Neural progenitor cell (in vitro differentiated cells): ENCODE data around the gene COG5. TPM values are rescaled to one million over a fixed set of nuclear protein-coding genes. Genes with fewer than 3 reads are reported as not detected.

Source experiments
- DNase-seq: peaks from one replicate; pipeline ENCODE4 v3.0.0-alpha.2; 2016; ENCODE audit warnings: low spot score
- H2AFZ ChIP-seq: fragments of 200-600 bp; sonication (generic); replicated peaks from 2 replicates; pipeline ENCODE4 v1.6.1; 2016; ENCODE audit warnings: antibody characterized with exemption
- H3F3A ChIP-seq: fragments of 200-600 bp; sonication (generic); 2 replicates; pipeline ENCODE4 v1.6.1; 2016; ENCODE audit warnings: antibody characterized with exemption, low read depth
- H3K27ac ChIP-seq: fragments of 200-600 bp; sonication (generic); 2 replicates; pipeline ENCODE4 v1.5.1; 2016; ENCODE audit warnings: mild to moderate bottlenecking
- H3K27me3 ChIP-seq: fragments of 200-600 bp; sonication (generic); 2 replicates; pipeline ENCODE4 v1.6.1; 2016; ENCODE audit warnings: mild to moderate bottlenecking, moderate library complexity
- H3K36me3 ChIP-seq: fragments of 200-600 bp; sonication (generic); 2 replicates; pipeline ENCODE4 v1.5.1; 2016
- H3K4me1 ChIP-seq: fragments of 200-600 bp; sonication (generic); 2 replicates; pipeline ENCODE4 v1.6.1; 2016; ENCODE audit warnings: mixed run types
- H3K4me2 ChIP-seq: fragments of 200-600 bp; sonication (generic); 2 replicates; pipeline ENCODE4 v1.6.1; 2016
- H3K4me3 ChIP-seq: fragments of 200-600 bp; sonication (generic); 2 replicates; pipeline ENCODE4 v1.5.1; 2016
- H3K79me2 ChIP-seq: fragments of 200-600 bp; sonication (generic); 2 replicates; pipeline ENCODE4 v1.6.1; 2016; ENCODE audit warnings: low read depth
- H3K9ac ChIP-seq: fragments of 200-600 bp; sonication (generic); 2 replicates; pipeline ENCODE4 v1.6.1; 2016
- H3K9me3 ChIP-seq: fragments of 200-600 bp; sonication (generic); 2 replicates; pipeline ENCODE4 v1.5.1; 2016; ENCODE audit warnings: low read depth
- H4K20me1 ChIP-seq: fragments of 200-600 bp; sonication (generic); 2 replicates; pipeline ENCODE4 v1.6.1; 2016; ENCODE audit warnings: low read depth
- H3K27ac Mint-ChIP-seq: 3 replicates; pipeline ENCODE4 v1.8.0; 2021; ENCODE audit warnings: mixed read lengths
- H3K27me3 Mint-ChIP-seq: 2 replicates; pipeline ENCODE4 v1.8.0; 2022; ENCODE audit warnings: low read depth, mild to moderate bottlenecking, inconsistent platforms, moderate library complexity, mixed read lengths; ENCODE audit not compliant: insufficient read depth
- H3K36me3 Mint-ChIP-seq: 3 replicates; pipeline ENCODE4 v1.8.0; 2021; ENCODE audit warnings: mixed read lengths
- H3K4me1 Mint-ChIP-seq: 3 replicates; pipeline ENCODE4 v1.8.0; 2021; ENCODE audit warnings: mixed read lengths
- H3K4me3 Mint-ChIP-seq: 3 replicates; pipeline ENCODE4 v1.8.0; 2021; ENCODE audit warnings: mild to moderate bottlenecking, moderate library complexity, mixed read lengths
- H3K9me3 Mint-ChIP-seq: 3 replicates; pipeline ENCODE4 v1.8.0; 2020; ENCODE audit warnings: mixed read lengths
- EZH2 ChIP-seq: fragments of 200-600 bp; sonication (generic); IDR thresholded peaks from 2 replicates; pipeline ENCODE4 v1.6.1; 2017; ENCODE audit warnings: antibody characterized with exemption, mild to moderate bottlenecking, moderate library complexity
- EZH2phosphoT487 ChIP-seq: fragments of 200-600 bp; sonication (generic); IDR thresholded peaks from 2 replicates; pipeline ENCODE4 v1.6.1; 2017; ENCODE audit warnings: antibody characterized with exemption
- total RNA-seq: library from RNA; depleted of rRNA; stranded (reverse); fragments of >200 nt; gene quantifications from 2 replicates; pipeline ENCODE4 v1.2.3, GENCODE V29; 2015; ENCODE audit warnings: low replicate concordance
- TF ChIP-seq, protein P1 (sequence below): fragments of 200-600 bp; sonication (generic); IDR thresholded peaks from 2 replicates; pipeline ENCODE4 v1.5.1; 2017; ENCODE audit warnings: antibody characterized with exemption, mild to moderate bottlenecking

The COG5 gene
- total RNA-seq, 1 donor from 2014 or later: 90.5 TPM

DNA sequence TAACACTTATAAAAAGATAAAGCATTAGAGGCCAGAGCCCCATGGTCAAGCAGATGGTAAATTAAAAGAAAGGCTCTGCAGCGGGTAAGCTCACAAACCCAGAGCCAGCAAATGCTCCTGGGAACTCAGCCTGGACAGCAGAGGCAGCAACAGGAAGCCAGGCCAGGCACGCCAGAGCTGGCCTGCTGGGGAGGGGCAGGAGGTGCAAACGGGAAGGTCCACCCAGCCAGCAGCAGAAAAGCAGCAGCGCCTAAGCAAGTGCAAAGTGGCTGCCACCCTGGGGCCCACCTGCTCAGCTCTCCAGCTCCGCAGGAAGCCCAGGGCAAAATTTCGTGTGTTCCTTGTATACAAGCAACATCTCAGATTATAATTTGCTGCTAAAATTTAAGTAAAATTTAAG is 176.6 kb downstream of the COG5 start:
- TF ChIP-seq EZH2phosphoT487 (no peak), EZH2 (no peak)
- TF ChIP-seq, protein P1, sequence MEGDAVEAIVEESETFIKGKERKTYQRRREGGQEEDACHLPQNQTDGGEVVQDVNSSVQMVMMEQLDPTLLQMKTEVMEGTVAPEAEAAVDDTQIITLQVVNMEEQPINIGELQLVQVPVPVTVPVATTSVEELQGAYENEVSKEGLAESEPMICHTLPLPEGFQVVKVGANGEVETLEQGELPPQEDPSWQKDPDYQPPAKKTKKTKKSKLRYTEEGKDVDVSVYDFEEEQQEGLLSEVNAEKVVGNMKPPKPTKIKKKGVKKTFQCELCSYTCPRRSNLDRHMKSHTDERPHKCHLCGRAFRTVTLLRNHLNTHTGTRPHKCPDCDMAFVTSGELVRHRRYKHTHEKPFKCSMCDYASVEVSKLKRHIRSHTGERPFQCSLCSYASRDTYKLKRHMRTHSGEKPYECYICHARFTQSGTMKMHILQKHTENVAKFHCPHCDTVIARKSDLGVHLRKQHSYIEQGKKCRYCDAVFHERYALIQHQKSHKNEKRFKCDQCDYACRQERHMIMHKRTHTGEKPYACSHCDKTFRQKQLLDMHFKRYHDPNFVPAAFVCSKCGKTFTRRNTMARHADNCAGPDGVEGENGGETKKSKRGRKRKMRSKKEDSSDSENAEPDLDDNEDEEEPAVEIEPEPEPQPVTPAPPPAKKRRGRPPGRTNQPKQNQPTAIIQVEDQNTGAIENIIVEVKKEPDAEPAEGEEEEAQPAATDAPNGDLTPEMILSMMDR: no peak
- H3K27me3 Mint-ChIP-seq: no peaks in the 10 kb centered on the region
- Histone ChIP-seq H3K9me3 (no peaks in the 10 kb centered on the region), H3K27me3 (no peaks in the 10 kb centered on the region), H3K4me2 (peak overlapping the region; percentile 16), H3K9ac (no peak overlapping the region), H3K27ac (no peak overlapping the region), H3F3A (no peaks in the 10 kb centered on the region), H4K20me1 (no peaks in the 10 kb centered on the region), H3K36me3 (no peaks in the 10 kb centered on the region), H2AFZ (no peak overlapping the region), H3K4me3 (no peak overlapping the region), H3K79me2 (no peaks in the 10 kb centered on the region), H3K4me1 (peaks cover 40% of the 10 kb centered on the region)
- DNase-seq: peak; percentile 44
- no peaks in the 10 kb centered on the region for H3K9me3 Mint-ChIP-seq
- H3K27ac Mint-ChIP-seq: no peak overlapping the region
- no peaks in the 10 kb centered on the region for H3K36me3 Mint-ChIP-seq
- no peak overlapping the region for H3K4me3 Mint-ChIP-seq
- H3K4me1 Mint-ChIP-seq: peaks cover 34% of the 10 kb centered on the region

DNA sequence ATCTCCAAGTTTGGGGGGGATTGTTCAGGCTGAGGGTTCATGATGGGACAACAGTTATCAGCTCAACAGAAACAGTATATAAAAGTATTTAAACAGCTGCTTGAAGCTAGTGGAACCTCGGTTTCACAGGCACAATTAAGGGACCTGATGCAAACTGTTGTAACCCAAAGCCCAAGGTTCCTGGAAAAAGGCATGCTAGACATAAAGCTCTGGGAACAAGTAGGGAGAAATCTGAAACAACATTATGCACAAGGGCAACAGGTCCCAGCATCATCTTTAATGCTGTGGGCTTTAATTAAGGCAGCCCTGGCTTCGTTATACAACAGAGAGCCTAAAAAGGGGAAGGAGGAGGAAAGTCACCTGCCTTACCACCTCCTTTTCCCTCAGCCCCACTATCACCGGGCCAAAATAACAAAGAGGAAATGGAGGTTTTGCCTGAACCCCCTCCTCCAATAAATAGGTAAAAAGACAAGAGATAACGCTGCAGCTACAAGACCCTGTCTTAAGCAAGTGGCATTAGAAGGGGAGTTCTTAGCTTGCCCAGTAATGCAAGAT is 177.1 kb downstream of the COG5 start:
- H2AFZ ChIP-seq: no peak overlapping the region

DNA sequence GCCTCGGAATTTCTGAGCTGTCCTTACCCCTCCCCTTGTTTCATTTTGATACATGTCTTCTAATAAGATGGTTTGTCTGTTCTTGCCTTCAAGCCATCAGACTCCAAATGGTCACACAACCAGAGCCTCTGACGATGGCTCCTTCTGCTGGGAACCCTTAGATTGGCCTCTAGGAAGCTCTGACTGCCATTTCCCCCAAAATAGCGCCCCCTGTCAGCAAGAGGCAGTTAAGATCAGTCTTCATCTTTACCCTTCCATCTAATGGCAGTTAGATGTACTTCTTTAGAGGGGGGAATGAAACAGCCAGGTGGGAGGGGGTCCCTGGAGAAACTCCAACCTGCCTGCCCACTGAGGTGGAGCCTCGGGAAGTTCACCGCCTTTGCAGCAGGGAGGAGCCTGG is 179.7 kb downstream of the COG5 start:
- no peak for DNase-seq
- no peaks in the 10 kb centered on the region for H3K27me3 Mint-ChIP-seq
- no peaks in the 10 kb centered on the region for H3K36me3 Mint-ChIP-seq
- TF ChIP-seq EZH2: no peak
- TF ChIP-seq, protein P1: no peak
- no peak for TF ChIP-seq EZH2phosphoT487
- no peak overlapping the region for H3K9ac ChIP-seq
- H2AFZ ChIP-seq: no peak overlapping the region
- H3K36me3 ChIP-seq: no peaks in the 10 kb centered on the region
- no peaks in the 10 kb centered on the region for H4K20me1 ChIP-seq
- H3K4me1 Mint-ChIP-seq: peaks cover 20% of the 10 kb centered on the region
- H3K4me3 ChIP-seq: no peak overlapping the region
- no peaks in the 10 kb centered on the region for H3K9me3 Mint-ChIP-seq
- no peak overlapping the region for H3K27ac Mint-ChIP-seq
- H3K4me3 Mint-ChIP-seq: no peak overlapping the region
- no peaks in the 10 kb centered on the region for H3K9me3 ChIP-seq
- no peak overlapping the region for H3K27ac ChIP-seq
- H3K4me1 ChIP-seq: peaks cover 16% of the 10 kb centered on the region
- H3K79me2 ChIP-seq: no peaks in the 10 kb centered on the region
- no peak overlapping the region for H3K4me2 ChIP-seq
- H3K27me3 ChIP-seq: no peaks in the 10 kb centered on the region
- no peaks in the 10 kb centered on the region for H3F3A ChIP-seq

More for the DNA sequence above, 177.1 kb downstream of the COG5 start:
- Histone ChIP-seq H3K4me2 (peak overlapping the region; percentile 16), H3K27me3 (no peaks in the 10 kb centered on the region), H3F3A (no peaks in the 10 kb centered on the region), H4K20me1 (no peaks in the 10 kb centered on the region), H3K4me3 (no peak overlapping the region), H3K27ac (no peak overlapping the region), H3K36me3 (no peaks in the 10 kb centered on the region), H3K79me2 (no peaks in the 10 kb centered on the region), H3K4me1 (peaks cover 40% of the 10 kb centered on the region), H3K9ac (no peak overlapping the region), H3K9me3 (no peaks in the 10 kb centered on the region)
- H3K27me3 Mint-ChIP-seq: no peaks in the 10 kb centered on the region
- no peaks in the 10 kb centered on the region for H3K9me3 Mint-ChIP-seq
- peak overlapping the region; percentile 53 for H3K27ac Mint-ChIP-seq
- peaks cover 34% of the 10 kb centered on the region for H3K4me1 Mint-ChIP-seq
- no peak for DNase-seq
- TF ChIP-seq EZH2phosphoT487: no peak
- TF ChIP-seq, protein P1: no peak
- TF ChIP-seq EZH2: no peak
- no peak overlapping the region for H3K4me3 Mint-ChIP-seq
- no peaks in the 10 kb centered on the region for H3K36me3 Mint-ChIP-seq
